Gastrocnemius medialis (tissue), 4 donors: Measurements from ENCODE around the gene ASF1B. TPM values are rescaled to one million over a fixed set of nuclear protein-coding genes. Genes with fewer than 3 reads are reported as not detected.
"Not testable (repeated sequence)": the region's sequence is repeated elsewhere in the genome, so short reads cannot be mapped to it uniquely, and the experiment has no call there.

Experiments used
- ATAC-seq, 2 donors: fragments of 150-250 bp; one replicate each; pipeline ENCODE4 v1.9.1; 2016
- DNase-seq, 2 donors: peaks; one replicate each; pipeline ENCODE4 v3.0.0-alpha.2; 2019
- H3K27ac ChIP-seq, 4 donors: fragments of 200-600 bp; sonication (generic); 1 replicate in 1 of 4; 2 replicates in 3 of 4; pipeline ENCODE4 v1.5.1; 2016 to 2018; ENCODE audit warnings: mild to moderate bottlenecking in 2 of 4, moderate library complexity in 1 of 4
- H3K27me3 ChIP-seq, 3 donors: fragments of 200-600 bp; sonication (generic) in 2 of 3; 1 replicate in 1 of 3; 2 replicates in 2 of 3; pipeline versions ENCODE4 v1.5.1 to v1.6.0; 2016 to 2019; ENCODE audit warnings: mild to moderate bottlenecking in 1 of 3, moderate library complexity in 1 of 3
- H3K36me3 ChIP-seq, 2 donors: fragments of 200-600 bp; sonication (generic) in 1 of 2; one replicate each; pipeline ENCODE4 v1.5.1; 2017 to 2018
- H3K4me1 ChIP-seq, 2 donors: fragments of 200-600 bp; sonication (generic) in 1 of 2; one replicate each; pipeline ENCODE4 v1.5.1; 2016 to 2017; ENCODE audit warnings: mild to moderate bottlenecking in 2 of 2
- H3K4me3 ChIP-seq, 4 donors: fragments of 200-600 bp; sonication (generic) in 3 of 4; 1 replicate in 1 of 4; 2 replicates in 3 of 4; pipeline ENCODE4 v1.5.1; 2016 to 2019; ENCODE audit warnings: mild to moderate bottlenecking in 2 of 4
- H3K9me3 ChIP-seq, 3 donors: fragments of 200-600 bp; sonication (generic) in 2 of 3; 1 replicate in 1 of 3; 2 replicates in 2 of 3; pipeline ENCODE4 v1.5.1; 2016 to 2019
- CTCF ChIP-seq, 5 experiments: fragments of 450-650 bp in 3 of 5; fragments of 200-600 bp in 2 of 5; sonication (generic) in 2 of 5; IDR thresholded peaks in 4 of 5; conservative IDR thresholded peaks in 1 of 5; 1 replicate in 4 of 5; 2 replicates in 1 of 5; pipeline ENCODE4 v1.5.1; 2016 to 2019; ENCODE audit warnings: antibody characterized with exemption in 5 of 5, mild to moderate bottlenecking in 3 of 5, moderate library complexity in 3 of 5
- POLR2A ChIP-seq, 2 donors: fragments of 450-650 bp; IDR thresholded peaks; one replicate each; pipeline ENCODE4 v1.6.1; 2017; ENCODE audit warnings: antibody characterized with exemption in 2 of 2, mild to moderate bottlenecking in 2 of 2, moderate library complexity in 2 of 2
- in situ Hi-C, 4 donors: fragments of 200-750 bp; cut with MboI; loops; one replicate each; pipeline versions ENCODE4 v1.15.0 to v1.8.0; 2017; ENCODE audit warnings: low sequenced_read_pairs in 4 of 4
- intact Hi-C: fragments of 100-400 bp; cut with DNase I; formaldehyde crosslinking; loops from one replicate; pipeline ENCODE4 v1.15.1; 2023; ENCODE audit warnings: low total_unique reads
- total RNA-seq, 4 donors: library from RNA; depleted of rRNA; stranded (reverse); fragments of >200 nt; gene quantifications; one replicate each; pipeline versions ENCODE4 v1.1.0 to v1.2.3, GENCODE V29; 2016

Gene ASF1B
- total RNA-seq, result 1 to 10 TPM in 3 of 4 donors, not detected in 1; 1.2 to 4.1 (median 1.5) TPM

GRCh38 chr19:14136509-14137281, at the start of gene ASF1B:
Gene ASF1B (minus strand): TSS chr19:14136589. CDS start chr19:14136456, 133 bp downstream.
- Histone ChIP-seq H3K27me3 (no peaks in the 10 kb centered on the region), H3K36me3 (no peaks in the 10 kb centered on the region), H3K27ac (peak within 1 kb of the TSS; percentile 91 to 99 (median 98)), H3K4me1 (peaks cover 24 to 32% of the 10 kb centered on the region in 2 donors), H3K9me3 (no peaks in the 10 kb centered on the region), H3K4me3 (peak within 1 kb of the TSS; percentile 65 to 81 (median 76))
- TF ChIP-seq CTCF (IDR thresholded peaks at IDR 0.05 in 4 of 5, conservative IDR thresholded peaks at IDR 0.05 in 1 of 5) (peak; percentile 86 to 92 (median 87)), POLR2A (IDR thresholded peaks at IDR 0.05) (peak; percentile 81 to 87)
- intact Hi-C loops, result loop anchor here (1.0 to 5.0 kb wide), 9 partner anchors 18 to 271 kb away; partner anchors contain the start of genes ADGRE5, DCAF15 and RFX1
- in situ Hi-C loops, result no loop called here
- DNase-seq (peak; percentile 99 to 100), ATAC-seq (peak; percentile 86 to 94)

- H3K27ac ChIP-seq, DNase-seq, H3K4me1 ChIP-seq, H3K9me3 ChIP-seq, in situ Hi-C loops, H3K27me3 ChIP-seq, H3K36me3 ChIP-seq, intact Hi-C loops, ATAC-seq, H3K4me3 ChIP-seq: not testable (repeated sequence)
These were observed 49.3 kb upstream of the ASF1B start for GRCh38 chr19:14185691-14186090.

- TF ChIP-seq CTCF (IDR thresholded peaks at IDR 0.05 in 4 of 5, conservative IDR thresholded peaks at IDR 0.05 in 1 of 5), result no peak
- TF ChIP-seq POLR2A (IDR thresholded peaks at IDR 0.05), result no peak
- in situ Hi-C loops, result no loop called here
- no peaks in the 10 kb centered on the region for H3K9me3 ChIP-seq
These were observed 48.8 kb upstream of the ASF1B start for GRCh38 chr19:14185158-14185557.

GRCh38 chr19:14183741-14184350, 47.5 kb upstream of the ASF1B start:
- intact Hi-C loops (no loop called here), in situ Hi-C loops (no loop called here)
- Histone ChIP-seq H3K4me3 (no peak overlapping the region), H3K27me3 (no peaks in the 10 kb centered on the region), H3K4me1 (no peaks in the 10 kb centered on the region), H3K27ac (no peak overlapping the region), H3K36me3 (no peaks in the 10 kb centered on the region), H3K9me3 (no peaks in the 10 kb centered on the region)
- no peak for TF ChIP-seq POLR2A (IDR thresholded peaks at IDR 0.05)
- TF ChIP-seq CTCF (IDR thresholded peaks at IDR 0.05 in 4 of 5, conservative IDR thresholded peaks at IDR 0.05 in 1 of 5), result no peak
- DNase-seq, result no peak
- ATAC-seq, result no peak

More at GRCh38 chr19:14185158-14185557, 48.8 kb upstream of the ASF1B start:
- no peak overlapping the region for H3K4me3 ChIP-seq
- H3K4me1 ChIP-seq, result no peaks in the 10 kb centered on the region
- no peaks in the 10 kb centered on the region for H3K27me3 ChIP-seq
- no peak for ATAC-seq
- intact Hi-C loops, result no loop called here
- DNase-seq, result no peak
- H3K36me3 ChIP-seq, result no peaks in the 10 kb centered on the region
- H3K27ac ChIP-seq, result no peak overlapping the region

GRCh38 chr19:14182476-14182875, 46.1 kb upstream of the ASF1B start:
- in situ Hi-C loops, result no loop called here
- no peak for DNase-seq
- Histone ChIP-seq H3K9me3 (no peaks in the 10 kb centered on the region), H3K27me3 (no peaks in the 10 kb centered on the region), H3K27ac (no peak overlapping the region), H3K4me1 (no peaks in the 10 kb centered on the region), H3K36me3 (no peaks in the 10 kb centered on the region), H3K4me3 (no peak overlapping the region)
- intact Hi-C loops, result no loop called here
- no peak for TF ChIP-seq CTCF (IDR thresholded peaks at IDR 0.05 in 4 of 5, conservative IDR thresholded peaks at IDR 0.05 in 1 of 5)
- TF ChIP-seq POLR2A (IDR thresholded peaks at IDR 0.05), result no peak
- no peak for ATAC-seq
